ENCODE results near the gene SHISA7.

Gene SHISA7

DNA sequence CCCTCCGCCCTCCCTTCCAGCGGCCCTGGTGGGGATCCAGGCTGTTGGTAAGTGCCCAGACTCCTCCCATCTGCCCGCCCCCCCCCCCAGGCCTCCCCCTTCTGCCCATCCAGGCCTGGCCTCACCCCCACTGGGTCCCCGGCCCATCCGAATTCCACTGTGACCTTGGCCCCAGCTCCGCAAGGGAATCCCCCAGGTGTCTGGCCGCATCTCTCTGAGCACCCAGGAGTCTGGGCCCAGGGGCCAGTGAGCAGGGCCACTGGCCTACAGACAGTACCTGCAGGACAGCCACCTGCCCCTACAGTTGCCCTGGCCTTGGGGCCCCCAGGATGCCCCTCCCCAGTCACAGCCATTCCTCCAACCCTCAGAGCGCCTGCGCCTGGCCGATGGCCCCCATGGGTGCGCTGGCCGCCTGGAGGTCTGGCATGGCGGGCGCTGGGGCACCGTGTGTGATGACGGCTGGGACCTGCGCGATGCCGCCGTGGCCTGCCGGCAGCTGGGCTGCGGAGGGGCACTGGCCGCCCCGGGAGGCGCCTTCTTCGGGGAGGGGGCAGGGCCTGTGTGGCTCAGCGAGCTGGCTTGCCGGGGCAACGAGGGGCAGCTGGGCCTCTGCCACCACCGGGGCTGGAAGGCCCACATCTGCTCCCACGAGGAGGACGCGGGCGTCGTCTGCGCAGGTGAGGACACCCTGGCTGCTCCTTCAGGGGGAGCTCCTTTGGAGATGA, 46.0 kb upstream of the SHISA7 start:
- H3K4me3 ChIP-seq (replicated peaks in 1 of 2; ENCODE audit: low read depth in 2 of 2, low read length in 2 of 2): peak overlapping the region in 1 of 2 donors; percentile 43
- TF ChIP-seq CTCF (IDR thresholded peaks at IDR 0.05; ENCODE audit: low read depth, low read length): no peak
- DNase-seq (ENCODE audit: low read depth in 2 of 2): no peak

DNA sequence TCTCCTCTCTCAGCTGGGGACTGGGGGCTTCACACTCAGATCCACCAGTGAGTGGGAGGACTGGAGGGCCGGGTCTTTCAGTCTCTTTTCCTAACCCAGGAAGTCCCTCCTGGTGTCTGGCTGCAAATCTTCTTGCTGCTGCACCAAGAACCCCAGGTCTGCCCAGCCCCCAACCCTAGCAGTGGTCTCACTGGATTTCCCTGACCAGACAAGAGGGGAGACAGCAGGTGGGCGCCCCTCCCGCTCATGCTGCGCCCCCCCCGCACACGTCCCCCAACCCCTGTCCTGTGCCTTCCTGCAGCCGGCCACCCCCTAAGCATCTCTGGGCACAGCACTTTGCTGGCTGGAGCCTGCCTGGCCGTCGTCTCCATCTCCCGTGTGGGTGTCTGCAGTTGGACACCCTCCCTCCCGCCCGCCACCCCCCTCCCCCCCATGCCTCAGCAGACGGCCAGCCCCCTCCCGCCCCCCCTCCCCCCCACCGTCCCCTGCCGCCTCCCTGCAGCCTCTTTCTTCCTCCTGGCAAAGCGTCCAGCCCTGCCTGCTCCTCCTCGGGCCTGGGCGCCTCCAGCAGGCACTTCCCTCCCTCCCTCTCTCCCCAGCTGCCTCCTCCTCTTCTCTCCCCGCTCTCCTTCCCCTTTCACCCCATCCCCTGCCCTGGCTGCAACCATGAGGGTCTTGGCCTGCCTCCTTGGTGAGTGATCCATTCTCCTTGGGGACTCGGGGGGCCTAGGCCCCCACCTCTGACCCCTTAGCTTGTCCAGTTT, 45.0 kb upstream of the SHISA7 start, which contains the start of gene SSC5D:
Gene SSC5D (plus strand): TSS at position 513 of the 764 bp plus-strand sequence. CDS start 154 bp downstream, at position 667.
- peak within 1 kb of the TSS; percentile 15 to 43 for H3K4me3 ChIP-seq (replicated peaks in 1 of 2; ENCODE audit: low read depth in 2 of 2, low read length in 2 of 2)
- DNase-seq (ENCODE audit: low read depth in 2 of 2): peak; percentile 51 to 72
- no peak for TF ChIP-seq CTCF (IDR thresholded peaks at IDR 0.05; ENCODE audit: low read depth, low read length)

- no peak for TF ChIP-seq CTCF (IDR thresholded peaks at IDR 0.05; ENCODE audit: low read depth, low read length)
- peak; percentile 96 to 97 for DNase-seq (ENCODE audit: low read depth in 2 of 2)
- peak overlapping the region; percentile 15 to 33 for H3K4me3 ChIP-seq (replicated peaks in 1 of 2; ENCODE audit: low read depth in 2 of 2, low read length in 2 of 2)
Measured at GRCh38 chr19:55486971-55487923, 44.1 kb upstream of the SHISA7 start.

DNA sequence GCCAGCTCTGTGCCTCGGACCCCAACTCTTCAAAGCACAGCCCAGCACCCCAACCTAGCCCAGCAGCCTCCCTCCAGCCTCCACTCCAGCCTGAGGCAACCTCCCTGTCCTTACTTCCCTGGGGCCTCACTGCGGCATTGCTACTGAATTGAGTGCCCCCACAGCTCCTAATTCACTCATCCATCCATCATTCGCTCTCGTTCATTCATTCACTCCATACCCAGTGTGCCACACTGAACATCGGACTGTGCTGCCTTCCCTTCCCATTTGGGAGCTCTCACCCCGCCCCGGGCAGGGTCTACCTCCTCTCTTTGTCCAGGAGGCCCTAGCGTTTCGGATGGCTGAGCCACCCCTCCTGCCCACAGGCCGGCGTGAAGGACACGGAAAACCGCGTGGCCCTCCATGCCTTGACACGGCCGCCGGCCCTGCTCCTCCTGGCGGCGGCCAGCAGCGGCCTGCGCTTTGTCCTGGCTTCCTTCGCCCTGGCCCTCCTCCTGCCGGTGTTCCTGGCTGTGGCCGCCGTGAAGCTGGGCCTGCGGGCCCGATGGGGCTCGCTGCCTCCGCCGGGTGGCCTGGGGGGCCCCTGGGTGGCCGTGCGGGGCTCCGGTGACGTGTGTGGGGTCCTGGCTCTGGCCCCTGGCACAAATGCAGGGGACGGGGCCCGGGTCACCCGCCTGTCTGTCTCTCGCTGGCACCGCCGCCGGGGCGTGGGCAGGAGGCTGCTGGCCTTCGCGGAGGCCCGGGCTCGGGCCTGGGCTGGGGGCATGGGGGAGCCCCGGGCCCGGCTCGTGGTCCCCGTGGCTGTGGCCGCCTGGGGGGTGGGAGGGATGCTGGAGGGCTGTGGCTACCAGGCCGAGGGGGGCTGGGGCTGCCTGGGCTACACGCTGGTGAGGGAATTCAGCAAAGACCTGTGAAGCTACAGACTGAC, 43.2 kb upstream of the SHISA7 start:
- peak; percentile 30 for TF ChIP-seq CTCF (IDR thresholded peaks at IDR 0.05; ENCODE audit: low read depth, low read length)
- no peak for DNase-seq (ENCODE audit: low read depth in 2 of 2)
- peak overlapping the region; percentile 2 to 61 for H3K4me3 ChIP-seq (replicated peaks in 1 of 2; ENCODE audit: low read depth in 2 of 2, low read length in 2 of 2)

DNA sequence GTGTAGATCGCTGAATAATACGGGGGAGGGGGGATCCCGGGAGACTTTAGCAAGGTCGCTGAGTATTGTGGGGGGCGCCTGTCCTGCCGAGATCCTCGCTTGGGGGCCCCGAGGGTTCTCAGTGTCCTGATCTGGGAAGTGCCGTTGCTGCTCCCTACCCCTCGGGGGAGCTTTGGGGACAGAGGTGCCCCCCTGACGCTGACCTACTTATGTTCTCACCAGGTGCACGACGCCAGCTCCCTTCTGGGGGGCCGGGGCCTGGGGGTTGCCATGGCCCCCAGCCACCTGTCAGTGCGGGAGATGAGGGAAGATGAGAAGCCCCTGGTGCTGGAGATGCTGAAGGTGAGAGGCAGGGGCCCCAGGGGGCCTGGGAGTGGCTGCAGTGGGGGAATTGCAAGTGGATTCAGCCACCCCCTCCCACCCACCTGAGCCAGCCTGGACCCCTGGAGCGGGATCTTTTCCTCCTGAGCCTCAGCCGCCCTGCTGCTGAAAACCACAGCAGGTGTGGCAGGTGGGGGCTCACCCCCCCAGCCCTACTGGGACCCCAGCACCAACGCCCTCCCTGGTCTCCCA, 42.4 kb upstream of the SHISA7 start:
- TF ChIP-seq CTCF (IDR thresholded peaks at IDR 0.05; ENCODE audit: low read depth, low read length): no peak
- no peak for DNase-seq (ENCODE audit: low read depth in 2 of 2)
- H3K4me3 ChIP-seq (replicated peaks in 1 of 2; ENCODE audit: low read depth in 2 of 2, low read length in 2 of 2): peak overlapping the region; percentile 61 to 63

All from cardiac fibroblast (primary cell).